ENCODE measurements around the gene DENND5A. TPM values are rescaled to one million over a fixed set of nuclear protein-coding genes. Genes with fewer than 3 reads are reported as not detected.

DENND5A gene
- total RNA-seq, 2 donors from 2014 or later: 7.0 to 24.8 TPM

DNA sequence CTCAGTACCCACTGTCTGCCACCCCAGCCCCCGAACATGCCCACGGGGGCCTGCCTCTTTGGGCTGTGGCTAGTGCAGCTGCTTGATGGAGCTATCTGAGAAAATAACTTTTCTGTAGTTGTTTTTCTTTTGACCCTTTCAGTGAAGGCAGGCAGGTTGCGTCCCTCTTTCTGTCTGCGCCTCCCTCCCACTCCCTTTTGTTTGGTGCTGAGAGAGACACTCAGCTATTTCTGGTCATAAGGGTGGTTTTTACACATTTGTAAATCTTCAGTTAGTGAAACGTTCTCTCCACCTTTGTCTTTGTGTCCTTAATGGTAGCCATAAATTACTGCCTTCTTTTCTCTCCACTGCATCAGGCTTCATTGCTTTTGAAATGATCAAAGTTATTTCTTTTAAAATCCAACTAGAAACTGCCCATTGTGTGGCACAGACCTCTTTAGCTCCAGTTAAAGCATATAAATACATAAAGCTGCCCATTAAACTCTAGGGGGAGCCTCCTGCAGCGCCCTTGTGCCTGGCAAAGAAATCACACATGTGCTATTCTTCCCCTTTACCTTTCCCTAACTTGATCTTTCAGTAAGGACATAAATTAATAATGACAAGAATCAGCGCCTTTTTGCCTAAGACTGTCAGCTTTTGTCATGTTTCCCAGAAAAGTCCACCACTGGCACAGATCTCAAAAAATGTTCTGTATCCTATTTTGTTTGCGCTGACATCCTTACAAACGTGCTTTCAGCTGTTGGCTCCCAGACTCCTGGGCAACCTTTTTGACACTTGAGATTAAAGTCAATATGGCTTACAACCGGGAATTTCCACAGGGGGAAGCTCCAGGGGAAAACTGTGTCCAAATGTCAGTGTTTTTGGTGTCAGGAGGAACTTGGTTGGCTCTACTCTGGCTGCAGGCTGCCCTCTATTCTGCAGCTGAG is 172.0 kb downstream of the DENND5A start:
- no peak overlapping the region for H3K27ac ChIP-seq
- intact Hi-C loops (cut with DNase I): loop anchor here (5.0 kb wide), 1 partner anchor 396 kb away; no protein-coding TSS in a partner anchor
- peaks cover 8% of the 10 kb centered on the region for H3K4me1 ChIP-seq
- no peaks in the 10 kb centered on the region for H3K27me3 ChIP-seq
- no peak overlapping the region for H3K4me3 ChIP-seq
- no peak overlapping the region for H3K9ac ChIP-seq (ENCODE audit: low read depth in 2 of 2, low read length in 2 of 2)
- no peak for DNase-seq
- no peaks in the 10 kb centered on the region for H3K9me3 ChIP-seq
- TF ChIP-seq, protein P1, sequence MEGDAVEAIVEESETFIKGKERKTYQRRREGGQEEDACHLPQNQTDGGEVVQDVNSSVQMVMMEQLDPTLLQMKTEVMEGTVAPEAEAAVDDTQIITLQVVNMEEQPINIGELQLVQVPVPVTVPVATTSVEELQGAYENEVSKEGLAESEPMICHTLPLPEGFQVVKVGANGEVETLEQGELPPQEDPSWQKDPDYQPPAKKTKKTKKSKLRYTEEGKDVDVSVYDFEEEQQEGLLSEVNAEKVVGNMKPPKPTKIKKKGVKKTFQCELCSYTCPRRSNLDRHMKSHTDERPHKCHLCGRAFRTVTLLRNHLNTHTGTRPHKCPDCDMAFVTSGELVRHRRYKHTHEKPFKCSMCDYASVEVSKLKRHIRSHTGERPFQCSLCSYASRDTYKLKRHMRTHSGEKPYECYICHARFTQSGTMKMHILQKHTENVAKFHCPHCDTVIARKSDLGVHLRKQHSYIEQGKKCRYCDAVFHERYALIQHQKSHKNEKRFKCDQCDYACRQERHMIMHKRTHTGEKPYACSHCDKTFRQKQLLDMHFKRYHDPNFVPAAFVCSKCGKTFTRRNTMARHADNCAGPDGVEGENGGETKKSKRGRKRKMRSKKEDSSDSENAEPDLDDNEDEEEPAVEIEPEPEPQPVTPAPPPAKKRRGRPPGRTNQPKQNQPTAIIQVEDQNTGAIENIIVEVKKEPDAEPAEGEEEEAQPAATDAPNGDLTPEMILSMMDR (IDR thresholded peaks at IDR 0.05): no peak
- H3K36me3 ChIP-seq: no peaks in the 10 kb centered on the region

DNA sequence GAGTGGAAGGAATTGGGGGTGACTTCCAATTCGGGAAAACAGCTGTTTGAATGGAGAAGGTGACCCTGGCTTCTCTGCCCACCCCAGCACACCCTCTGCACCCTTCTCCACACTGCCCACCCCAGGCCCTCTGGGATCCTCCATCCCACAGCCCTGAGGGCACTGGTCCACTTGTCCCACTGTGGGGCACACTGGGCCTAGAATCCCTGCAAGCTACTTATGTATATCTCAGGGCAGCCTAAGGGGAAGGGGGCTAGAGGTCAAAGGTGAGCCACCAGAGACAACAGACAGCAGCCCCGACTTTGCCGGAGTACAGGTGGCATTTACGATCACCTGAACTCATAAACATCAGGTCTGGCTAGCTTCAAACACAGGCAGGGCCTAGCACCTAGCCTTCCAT is 173.1 kb downstream of the DENND5A start:
- DNase-seq: no peak
- peaks cover 8% of the 10 kb centered on the region for H3K4me1 ChIP-seq
- no peak overlapping the region for H3K4me3 ChIP-seq
- peak overlapping the region in 1 of 2 donors; percentile 26 for H3K9ac ChIP-seq (ENCODE audit: low read depth in 2 of 2, low read length in 2 of 2)
- intact Hi-C loops (cut with DNase I): loop anchor here (5.0 kb wide), 1 partner anchor 395 kb away; no protein-coding TSS in a partner anchor
- H3K27ac ChIP-seq: no peak overlapping the region
- no peaks in the 10 kb centered on the region for H3K36me3 ChIP-seq
- H3K9me3 ChIP-seq: no peaks in the 10 kb centered on the region
- H3K27me3 ChIP-seq: no peaks in the 10 kb centered on the region
- TF ChIP-seq, protein P1 (IDR thresholded peaks at IDR 0.05): no peak

DNA sequence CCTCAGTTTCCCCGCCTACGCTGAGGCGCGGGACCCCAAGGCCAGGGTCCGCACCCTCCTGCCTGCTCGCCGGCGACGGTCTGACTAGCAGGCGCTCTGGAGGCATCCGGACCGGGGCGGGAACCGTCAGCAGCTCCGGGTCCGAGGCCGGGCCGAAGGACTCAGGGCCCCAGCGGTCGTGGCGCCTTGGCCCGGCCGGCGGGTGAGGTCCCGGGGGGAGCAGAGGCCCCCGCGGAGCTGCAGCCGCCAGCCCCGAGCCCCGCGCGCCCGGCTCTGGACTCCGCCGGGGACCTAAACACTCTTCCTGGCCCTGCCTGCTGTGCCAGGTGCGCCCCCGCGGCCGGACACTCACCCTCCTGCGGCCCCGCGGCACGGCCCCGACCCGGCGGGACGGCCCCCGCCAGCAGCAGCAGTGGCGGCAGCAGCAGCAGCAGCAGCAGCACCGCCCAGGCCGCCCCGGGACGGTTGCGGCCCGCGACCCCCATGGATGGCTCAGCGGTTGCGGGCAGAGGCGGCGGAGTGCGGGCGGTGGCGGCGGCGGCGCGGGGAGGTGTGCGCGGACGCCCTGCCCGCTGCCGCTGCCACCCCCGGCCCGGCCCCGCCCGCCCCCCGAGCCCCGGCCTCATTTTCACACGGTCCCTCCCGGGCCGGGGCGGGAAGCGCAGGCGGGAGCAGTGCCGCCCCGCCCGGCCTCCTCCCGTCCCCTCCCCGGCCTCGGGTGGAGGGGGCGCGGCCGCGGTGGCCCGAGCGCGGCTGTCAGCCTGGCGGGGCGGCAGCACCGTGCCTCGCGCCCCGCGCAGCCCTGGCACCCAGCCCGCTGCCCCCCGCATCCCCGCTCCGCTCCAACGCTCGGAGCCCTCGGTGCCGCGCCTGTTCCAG is 173.9 kb downstream of the DENND5A start, which contains the start of gene SCUBE2:
Gene SCUBE2, minus strand, starts transcription at position 556 of the 879 bp plus-strand sequence. Its CDS starts 71 bp downstream, at position 485.
- no peaks in the 10 kb centered on the region for H3K9me3 ChIP-seq
- no peak within 1 kb of the TSS for H3K27ac ChIP-seq
- intact Hi-C loops (cut with DNase I): loop anchor here (5.0 kb wide), 1 partner anchor 394 kb away; no protein-coding TSS in a partner anchor
- no peaks in the 10 kb centered on the region for H3K27me3 ChIP-seq
- peak within 1 kb of the TSS; percentile 38 for H3K4me3 ChIP-seq
- peak; percentile 26 for DNase-seq
- TF ChIP-seq, protein P1 (IDR thresholded peaks at IDR 0.05): no peak
- H3K9ac ChIP-seq (ENCODE audit: low read depth in 2 of 2, low read length in 2 of 2): peak within 1 kb of the TSS in 1 of 2 donors; percentile 69
- no peaks in the 10 kb centered on the region for H3K36me3 ChIP-seq
- peaks cover 8% of the 10 kb centered on the region for H3K4me1 ChIP-seq

DNA sequence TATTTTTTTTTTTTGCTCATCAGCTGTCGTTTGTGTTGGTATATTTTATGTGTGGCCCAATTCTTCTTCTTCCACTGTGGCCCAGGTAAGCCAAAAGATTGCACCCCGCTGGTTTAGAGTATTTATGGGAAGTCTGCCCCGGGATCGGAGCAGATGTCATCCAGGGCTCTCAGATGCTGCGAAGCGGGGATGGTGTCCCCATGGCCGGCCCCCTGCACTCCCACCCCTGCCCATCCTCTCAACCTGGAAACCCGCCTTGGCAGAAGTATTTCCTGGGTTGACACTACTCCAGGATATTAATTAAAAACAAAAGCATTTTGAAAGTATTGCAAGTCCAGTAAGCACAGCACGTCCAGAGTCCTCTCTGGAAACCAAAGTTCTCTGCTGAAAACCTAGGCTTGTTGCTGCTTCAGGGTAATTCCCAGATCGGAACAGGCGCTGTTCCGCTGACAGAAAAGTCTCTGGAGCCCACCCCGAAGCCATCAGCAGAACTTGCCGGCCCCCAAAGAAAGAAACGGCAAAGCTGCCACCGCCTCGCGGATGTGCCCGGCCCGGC is 174.6 kb downstream of the DENND5A start:
- intact Hi-C loops (cut with DNase I): loop anchor here (5.0 kb wide), 1 partner anchor 393 kb away; no protein-coding TSS in a partner anchor
- peaks cover 8% of the 10 kb centered on the region for H3K4me1 ChIP-seq
- H3K9me3 ChIP-seq: no peaks in the 10 kb centered on the region
- H3K36me3 ChIP-seq: no peaks in the 10 kb centered on the region
- TF ChIP-seq, protein P1 (IDR thresholded peaks at IDR 0.05): no peak
- no peaks in the 10 kb centered on the region for H3K27me3 ChIP-seq
- H3K27ac ChIP-seq: no peak overlapping the region
- no peak for DNase-seq
- H3K4me3 ChIP-seq: peak overlapping the region; percentile 38
- H3K9ac ChIP-seq (ENCODE audit: low read depth in 2 of 2, low read length in 2 of 2): peak overlapping the region in 1 of 2 donors; percentile 69

DNA sequence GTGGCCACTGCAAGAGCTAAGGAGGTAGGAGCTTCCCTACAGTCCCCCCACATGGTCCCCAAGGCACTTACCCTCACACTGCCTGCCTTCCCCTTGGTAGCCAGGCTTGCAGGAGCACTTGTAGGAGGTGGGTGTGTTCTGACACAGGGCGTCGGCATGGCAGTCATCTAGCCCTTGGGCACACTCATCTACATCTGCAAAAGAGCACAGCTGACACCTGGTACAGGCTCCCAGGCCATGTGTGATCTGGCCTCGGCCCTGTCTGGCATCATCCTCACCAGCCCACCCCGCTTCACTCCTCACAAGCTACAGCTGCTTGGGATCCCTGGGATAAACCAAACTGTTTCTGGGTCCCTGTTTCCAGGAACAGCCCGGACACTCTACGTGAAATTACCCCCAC is 175.5 kb downstream of the DENND5A start:
- Histone ChIP-seq H3K27me3 (no peaks in the 10 kb centered on the region), H3K9ac (ENCODE audit: low read depth in 2 of 2, low read length in 2 of 2) (peak overlapping the region in 1 of 2 donors; percentile 49), H3K27ac (no peak overlapping the region), H3K4me1 (peaks cover 8% of the 10 kb centered on the region), H3K9me3 (no peaks in the 10 kb centered on the region), H3K36me3 (no peaks in the 10 kb centered on the region), H3K4me3 (no peak overlapping the region)
- DNase-seq: peak; percentile 42
- intact Hi-C loops (cut with DNase I): loop anchor here (5.0 kb wide), 1 partner anchor 392 kb away; no protein-coding TSS in a partner anchor
- TF ChIP-seq, protein P1 (IDR thresholded peaks at IDR 0.05): no peak
